Neural progenitor cell (in vitro differentiated cells): Measurements from ENCODE around the gene TBL1X. TPM values are rescaled to one million over a fixed set of nuclear protein-coding genes. Genes with fewer than 3 reads are reported as not detected.

ENCODE experiments used
- DNase-seq: peaks from one replicate; pipeline ENCODE4 v3.0.0-alpha.2; 2016; ENCODE audit warnings: low spot score
- H2AFZ ChIP-seq: fragments of 200-600 bp; sonication (generic); replicated peaks from 2 replicates; pipeline ENCODE4 v1.6.1; 2016; ENCODE audit warnings: antibody characterized with exemption
- H3F3A ChIP-seq: fragments of 200-600 bp; sonication (generic); 2 replicates; pipeline ENCODE4 v1.6.1; 2016; ENCODE audit warnings: antibody characterized with exemption, low read depth
- H3K27ac ChIP-seq: fragments of 200-600 bp; sonication (generic); 2 replicates; pipeline ENCODE4 v1.5.1; 2016; ENCODE audit warnings: mild to moderate bottlenecking
- H3K27me3 ChIP-seq: fragments of 200-600 bp; sonication (generic); 2 replicates; pipeline ENCODE4 v1.6.1; 2016; ENCODE audit warnings: mild to moderate bottlenecking, moderate library complexity
- H3K36me3 ChIP-seq: fragments of 200-600 bp; sonication (generic); 2 replicates; pipeline ENCODE4 v1.5.1; 2016
- H3K4me1 ChIP-seq: fragments of 200-600 bp; sonication (generic); 2 replicates; pipeline ENCODE4 v1.6.1; 2016; ENCODE audit warnings: mixed run types
- H3K4me2 ChIP-seq: fragments of 200-600 bp; sonication (generic); 2 replicates; pipeline ENCODE4 v1.6.1; 2016
- H3K4me3 ChIP-seq: fragments of 200-600 bp; sonication (generic); 2 replicates; pipeline ENCODE4 v1.5.1; 2016
- H3K79me2 ChIP-seq: fragments of 200-600 bp; sonication (generic); 2 replicates; pipeline ENCODE4 v1.6.1; 2016; ENCODE audit warnings: low read depth
- H3K9ac ChIP-seq: fragments of 200-600 bp; sonication (generic); 2 replicates; pipeline ENCODE4 v1.6.1; 2016
- H3K9me3 ChIP-seq: fragments of 200-600 bp; sonication (generic); 2 replicates; pipeline ENCODE4 v1.5.1; 2016; ENCODE audit warnings: low read depth
- H4K20me1 ChIP-seq: fragments of 200-600 bp; sonication (generic); 2 replicates; pipeline ENCODE4 v1.6.1; 2016; ENCODE audit warnings: low read depth
- H3K27ac Mint-ChIP-seq: 3 replicates; pipeline ENCODE4 v1.8.0; 2021; ENCODE audit warnings: mixed read lengths
- H3K27me3 Mint-ChIP-seq: 2 replicates; pipeline ENCODE4 v1.8.0; 2022; ENCODE audit warnings: low read depth, mild to moderate bottlenecking, inconsistent platforms, moderate library complexity, mixed read lengths; ENCODE audit not compliant: insufficient read depth
- H3K36me3 Mint-ChIP-seq: 3 replicates; pipeline ENCODE4 v1.8.0; 2021; ENCODE audit warnings: mixed read lengths
- H3K4me1 Mint-ChIP-seq: 3 replicates; pipeline ENCODE4 v1.8.0; 2021; ENCODE audit warnings: mixed read lengths
- H3K4me3 Mint-ChIP-seq: 3 replicates; pipeline ENCODE4 v1.8.0; 2021; ENCODE audit warnings: mild to moderate bottlenecking, moderate library complexity, mixed read lengths
- H3K9me3 Mint-ChIP-seq: 3 replicates; pipeline ENCODE4 v1.8.0; 2020; ENCODE audit warnings: mixed read lengths
- EZH2 ChIP-seq: fragments of 200-600 bp; sonication (generic); IDR thresholded peaks from 2 replicates; pipeline ENCODE4 v1.6.1; 2017; ENCODE audit warnings: antibody characterized with exemption, mild to moderate bottlenecking, moderate library complexity
- EZH2phosphoT487 ChIP-seq: fragments of 200-600 bp; sonication (generic); IDR thresholded peaks from 2 replicates; pipeline ENCODE4 v1.6.1; 2017; ENCODE audit warnings: antibody characterized with exemption
- total RNA-seq: library from RNA; depleted of rRNA; stranded (reverse); fragments of >200 nt; gene quantifications from 2 replicates; pipeline ENCODE4 v1.2.3, GENCODE V29; 2015; ENCODE audit warnings: low replicate concordance
- TF ChIP-seq, protein P1 (sequence below): fragments of 200-600 bp; sonication (generic); IDR thresholded peaks from 2 replicates; pipeline ENCODE4 v1.5.1; 2017; ENCODE audit warnings: antibody characterized with exemption, mild to moderate bottlenecking

The TBL1X gene
- total RNA-seq, 1 donor from 2014 or later, result 35.7 TPM

DNA sequence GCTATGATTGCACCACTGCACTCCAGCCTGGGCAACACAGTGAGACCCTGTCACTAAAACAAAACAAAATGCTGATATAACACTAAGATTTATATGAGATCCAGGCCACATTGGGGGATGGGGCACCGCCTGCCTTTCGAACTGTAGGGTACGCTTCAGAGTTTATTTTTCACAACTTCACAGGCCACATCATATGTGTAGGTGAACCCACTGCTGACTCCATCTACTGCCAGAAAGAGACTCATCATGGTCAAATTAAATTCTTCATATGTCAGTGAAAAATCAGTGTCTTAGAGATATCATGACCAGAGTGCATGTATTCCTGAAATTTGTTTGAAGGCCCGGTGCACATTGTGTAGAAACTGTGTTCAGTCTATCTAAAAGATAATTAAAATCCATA is 178.9 kb downstream of the TBL1X start:
- Histone ChIP-seq H3K27ac (no peak overlapping the region), H3K36me3 (no peaks in the 10 kb centered on the region), H2AFZ (no peak overlapping the region), H3K27me3 (no peaks in the 10 kb centered on the region), H3K4me2 (no peak overlapping the region), H3K79me2 (no peaks in the 10 kb centered on the region), H3K9me3 (no peaks in the 10 kb centered on the region), H3K4me1 (no peaks in the 10 kb centered on the region), H3K4me3 (no peak overlapping the region), H3F3A (no peaks in the 10 kb centered on the region), H4K20me1 (peaks cover 11% of the 10 kb centered on the region), H3K9ac (no peak overlapping the region)
- no peak for TF ChIP-seq EZH2
- no peak for TF ChIP-seq EZH2phosphoT487
- TF ChIP-seq, protein P1, sequence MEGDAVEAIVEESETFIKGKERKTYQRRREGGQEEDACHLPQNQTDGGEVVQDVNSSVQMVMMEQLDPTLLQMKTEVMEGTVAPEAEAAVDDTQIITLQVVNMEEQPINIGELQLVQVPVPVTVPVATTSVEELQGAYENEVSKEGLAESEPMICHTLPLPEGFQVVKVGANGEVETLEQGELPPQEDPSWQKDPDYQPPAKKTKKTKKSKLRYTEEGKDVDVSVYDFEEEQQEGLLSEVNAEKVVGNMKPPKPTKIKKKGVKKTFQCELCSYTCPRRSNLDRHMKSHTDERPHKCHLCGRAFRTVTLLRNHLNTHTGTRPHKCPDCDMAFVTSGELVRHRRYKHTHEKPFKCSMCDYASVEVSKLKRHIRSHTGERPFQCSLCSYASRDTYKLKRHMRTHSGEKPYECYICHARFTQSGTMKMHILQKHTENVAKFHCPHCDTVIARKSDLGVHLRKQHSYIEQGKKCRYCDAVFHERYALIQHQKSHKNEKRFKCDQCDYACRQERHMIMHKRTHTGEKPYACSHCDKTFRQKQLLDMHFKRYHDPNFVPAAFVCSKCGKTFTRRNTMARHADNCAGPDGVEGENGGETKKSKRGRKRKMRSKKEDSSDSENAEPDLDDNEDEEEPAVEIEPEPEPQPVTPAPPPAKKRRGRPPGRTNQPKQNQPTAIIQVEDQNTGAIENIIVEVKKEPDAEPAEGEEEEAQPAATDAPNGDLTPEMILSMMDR, result no peak
- no peaks in the 10 kb centered on the region for H3K9me3 Mint-ChIP-seq
- DNase-seq, result no peak
- no peak overlapping the region for H3K4me3 Mint-ChIP-seq
- no peak overlapping the region for H3K27ac Mint-ChIP-seq
- peaks cover 6% of the 10 kb centered on the region for H3K4me1 Mint-ChIP-seq
- H3K27me3 Mint-ChIP-seq, result peaks cover 2% of the 10 kb centered on the region
- peaks cover 11% of the 10 kb centered on the region for H3K36me3 Mint-ChIP-seq

DNA sequence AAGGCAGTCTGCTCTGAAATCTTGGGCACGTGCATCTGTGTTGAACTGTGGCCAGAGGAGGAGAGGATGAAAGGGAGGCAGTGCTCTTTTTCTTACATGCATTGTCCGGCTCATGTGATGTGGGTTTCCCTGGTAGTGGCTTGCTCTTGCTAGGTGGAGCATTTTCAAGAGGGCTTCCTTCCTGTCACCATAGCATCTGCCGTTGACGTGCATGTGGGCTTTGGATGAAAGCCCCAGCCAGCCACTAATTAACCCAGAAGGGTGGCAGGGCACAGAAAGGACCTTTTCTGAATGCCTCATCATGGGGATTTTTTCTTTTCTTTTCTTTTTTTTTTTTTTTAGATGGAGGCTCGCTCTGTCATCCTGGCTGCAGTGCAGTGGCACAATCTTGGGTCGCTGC is 179.5 kb downstream of the TBL1X start:
- Histone ChIP-seq H3K4me1 (no peaks in the 10 kb centered on the region), H4K20me1 (peaks cover 11% of the 10 kb centered on the region), H2AFZ (no peak overlapping the region), H3K4me3 (no peak overlapping the region), H3K79me2 (no peaks in the 10 kb centered on the region), H3K9ac (no peak overlapping the region), H3K27me3 (no peaks in the 10 kb centered on the region), H3K36me3 (no peaks in the 10 kb centered on the region), H3K27ac (no peak overlapping the region), H3K4me2 (no peak overlapping the region), H3F3A (no peaks in the 10 kb centered on the region), H3K9me3 (no peaks in the 10 kb centered on the region)
- Mint-ChIP-seq H3K9me3 (no peaks in the 10 kb centered on the region), H3K4me3 (no peak overlapping the region), H3K27me3 (peaks cover 2% of the 10 kb centered on the region), H3K4me1 (peaks cover 6% of the 10 kb centered on the region), H3K27ac (peak overlapping the region; percentile 25), H3K36me3 (peaks cover 11% of the 10 kb centered on the region)
- no peak for DNase-seq
- TF ChIP-seq EZH2phosphoT487 (no peak), EZH2 (no peak)
- TF ChIP-seq, protein P1, result no peak

DNA sequence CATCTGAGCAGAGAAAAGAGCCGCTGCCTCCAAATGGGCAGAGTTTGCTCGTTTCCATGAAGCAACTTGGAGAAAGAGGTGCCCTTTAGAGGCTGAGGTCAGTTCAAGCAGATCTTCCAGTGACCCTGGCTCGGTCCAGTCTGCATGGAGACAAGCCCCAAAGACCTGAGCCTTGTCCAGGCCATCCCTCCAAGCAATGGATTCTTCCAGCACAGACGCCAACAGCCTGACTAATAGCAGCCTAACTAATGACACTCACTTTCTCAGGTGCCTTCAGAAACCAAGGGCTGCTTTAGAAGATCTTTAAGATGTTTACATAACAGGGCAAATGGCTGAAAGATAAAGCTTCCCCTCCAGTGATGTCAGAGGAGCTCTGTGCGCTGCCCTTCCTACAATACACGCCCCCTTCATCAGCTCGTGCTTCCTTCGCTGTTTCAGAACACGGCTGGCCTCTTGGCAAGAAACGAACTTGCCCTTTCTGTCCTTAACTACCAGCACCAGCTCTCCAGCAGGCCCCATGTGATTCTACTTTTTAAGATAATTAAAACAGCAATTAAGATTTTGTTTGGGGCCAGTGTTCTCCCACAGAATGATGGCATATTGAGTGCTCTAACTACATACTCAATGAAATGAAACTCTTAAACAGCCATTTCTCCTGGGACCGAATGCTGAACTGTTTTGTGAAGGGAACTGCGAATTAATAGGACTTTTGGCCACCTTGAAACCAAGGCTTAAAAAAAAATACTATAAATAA is 181.8 kb downstream of the TBL1X start:
- no peaks in the 10 kb centered on the region for H3K27me3 ChIP-seq
- DNase-seq, result no peak
- no peak overlapping the region for H3K4me2 ChIP-seq
- Mint-ChIP-seq H3K36me3 (peaks cover 9% of the 10 kb centered on the region), H3K4me3 (no peak overlapping the region), H3K4me1 (peaks cover 11% of the 10 kb centered on the region), H3K27ac (no peak overlapping the region), H3K27me3 (peaks cover 5% of the 10 kb centered on the region), H3K9me3 (no peaks in the 10 kb centered on the region)
- H3K79me2 ChIP-seq, result no peaks in the 10 kb centered on the region
- TF ChIP-seq, protein P1, result no peak
- no peak for TF ChIP-seq EZH2
- no peak for TF ChIP-seq EZH2phosphoT487
- H3K27ac ChIP-seq, result no peak overlapping the region
- H4K20me1 ChIP-seq, result peaks cover 11% of the 10 kb centered on the region
- no peaks in the 10 kb centered on the region for H3K36me3 ChIP-seq
- no peak overlapping the region for H3K9ac ChIP-seq
- H2AFZ ChIP-seq, result no peak overlapping the region
- no peaks in the 10 kb centered on the region for H3F3A ChIP-seq
- H3K4me3 ChIP-seq, result no peak overlapping the region
- peaks cover 5% of the 10 kb centered on the region for H3K9me3 ChIP-seq
- H3K4me1 ChIP-seq, result no peaks in the 10 kb centered on the region
